NCI-H1694 (cell line): ENCODE data around the gene HLX.

ENCODE experiments used
- DNase-seq: peaks from one replicate; lab custom pipeline; 2025; lab: John Stamatoyannopoulos, UW

The HLX gene

GRCh38 chr1:220925707-220926106 lies 46.5 kb downstream of the HLX start:
- DNase-seq = no peak

DNA sequence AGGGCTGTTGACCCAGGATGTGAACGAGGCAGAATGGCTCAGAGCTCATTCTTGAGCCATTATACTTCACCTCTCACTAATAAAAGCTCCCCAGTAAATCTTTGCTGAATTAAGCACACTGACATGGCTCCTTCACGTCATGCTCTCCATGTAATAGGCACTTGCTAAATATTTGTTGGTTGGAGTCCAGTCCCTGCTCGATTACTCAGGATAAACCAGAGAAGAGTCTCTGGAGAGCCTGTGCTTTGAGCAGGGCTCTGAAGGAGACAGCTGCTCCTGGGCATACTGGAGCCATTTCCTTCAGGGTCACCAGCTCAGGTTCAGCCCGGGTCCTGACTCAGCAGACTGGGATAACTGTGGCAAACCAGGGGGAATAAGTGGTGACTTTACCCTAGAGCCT lies 46.9 kb downstream of the HLX start:
- DNase-seq = no peak

- DNase-seq = no peak
Observed at GRCh38 chr1:220927442-220927841, 48.2 kb downstream of the HLX start.

DNA sequence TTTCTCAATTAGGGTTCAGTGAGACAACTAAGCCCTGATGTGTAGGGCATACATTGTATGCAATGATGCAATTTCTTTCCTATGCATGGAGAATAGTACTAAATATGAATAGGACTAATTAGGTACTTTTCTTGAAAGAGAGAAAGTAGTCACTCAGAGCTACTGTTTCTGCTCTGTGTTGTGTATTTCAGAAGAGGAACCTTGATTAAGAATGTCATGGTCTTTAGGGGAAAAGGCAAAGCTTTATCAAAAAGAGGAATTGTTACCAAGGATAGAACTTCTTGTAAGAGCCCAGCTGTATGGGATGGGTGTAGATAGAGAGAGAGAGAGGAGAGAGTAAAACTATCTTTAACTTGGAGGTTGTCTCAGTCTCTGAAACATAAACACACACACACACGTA lies 49.1 kb downstream of the HLX start:
- no peak for DNase-seq

- DNase-seq = peak; percentile 15
Observed at GRCh38 chr1:220928725-220929300, 49.6 kb downstream of the HLX start.

DNA sequence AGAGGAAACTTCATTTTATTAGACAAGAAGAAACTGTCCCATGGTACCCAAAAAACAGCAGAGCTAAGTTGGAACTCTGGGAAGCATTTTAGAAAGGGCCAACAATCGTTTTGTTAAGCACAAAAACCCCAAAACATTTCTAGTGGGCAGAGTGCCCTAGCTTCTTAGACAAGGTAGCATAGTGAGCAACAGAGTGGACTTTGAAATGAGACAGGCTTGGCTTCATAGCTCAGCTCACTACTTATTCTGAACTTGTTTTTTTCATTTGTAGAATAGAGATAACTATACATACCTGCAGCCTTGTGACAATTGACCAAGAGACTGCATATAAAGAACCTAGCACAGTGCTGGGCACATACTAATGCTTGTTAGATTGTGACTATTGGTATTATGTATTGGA lies 50.1 kb downstream of the HLX start:
- no peak for DNase-seq
